Measurements from ENCODE around the gene MYH14.

DNA sequence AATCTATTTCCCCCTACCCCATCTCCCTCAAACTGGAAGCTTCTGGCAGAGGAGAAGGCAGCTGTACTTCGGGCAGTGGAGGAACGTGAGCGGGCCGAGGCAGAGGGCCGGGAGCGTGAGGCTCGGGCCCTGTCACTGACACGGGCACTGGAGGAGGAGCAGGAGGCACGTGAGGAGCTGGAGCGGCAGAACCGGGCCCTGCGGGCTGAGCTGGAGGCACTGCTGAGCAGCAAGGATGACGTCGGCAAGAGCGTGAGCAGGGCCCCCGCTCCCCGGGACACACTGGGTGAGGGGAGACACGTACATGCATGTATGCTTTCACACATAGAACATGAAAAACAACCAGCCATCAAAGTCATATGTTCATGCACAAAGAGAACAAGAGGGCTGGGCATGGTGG lies 83.0 kb downstream of the MYH14 start:
- TF ChIP-seq POLR2A (IDR thresholded peaks at IDR 0.05; ENCODE audit: low read length) (no peak), GATA1 (IDR thresholded peaks at IDR 0.05; ENCODE audit: low read depth, low read length) (no peak)
